Right kidney (tissue), 1 donor: Measurements from ENCODE around the gene PLCB1.
"Not testable (repeated sequence)": the region's sequence is repeated elsewhere in the genome, so short reads cannot be mapped to it uniquely, and the experiment has no call there.

Source experiments
- DNase-seq: peaks from one replicate; pipeline ENCODE4 v3.0.0-alpha.2; 2016

Gene PLCB1

DNA sequence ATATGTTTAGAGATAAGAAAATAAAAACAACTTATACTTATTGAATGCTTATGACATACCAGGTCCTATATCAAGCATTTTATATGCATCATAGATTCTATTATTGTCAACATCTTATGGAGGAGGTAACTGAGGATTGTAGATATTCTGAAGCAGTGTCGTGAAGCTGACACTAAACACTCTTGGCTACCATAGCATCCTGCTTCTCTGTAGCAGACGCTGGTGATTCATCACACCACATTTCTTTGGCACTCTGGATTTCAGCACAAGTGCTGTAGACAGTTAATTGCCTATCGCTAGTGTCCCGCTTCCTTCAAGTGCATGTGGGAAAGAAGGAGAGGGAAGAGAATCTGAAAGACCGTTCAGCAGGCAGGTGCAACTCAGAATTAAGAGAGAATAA is 317.1 kb downstream of the PLCB1 start:
- DNase-seq, result no peak

DNA sequence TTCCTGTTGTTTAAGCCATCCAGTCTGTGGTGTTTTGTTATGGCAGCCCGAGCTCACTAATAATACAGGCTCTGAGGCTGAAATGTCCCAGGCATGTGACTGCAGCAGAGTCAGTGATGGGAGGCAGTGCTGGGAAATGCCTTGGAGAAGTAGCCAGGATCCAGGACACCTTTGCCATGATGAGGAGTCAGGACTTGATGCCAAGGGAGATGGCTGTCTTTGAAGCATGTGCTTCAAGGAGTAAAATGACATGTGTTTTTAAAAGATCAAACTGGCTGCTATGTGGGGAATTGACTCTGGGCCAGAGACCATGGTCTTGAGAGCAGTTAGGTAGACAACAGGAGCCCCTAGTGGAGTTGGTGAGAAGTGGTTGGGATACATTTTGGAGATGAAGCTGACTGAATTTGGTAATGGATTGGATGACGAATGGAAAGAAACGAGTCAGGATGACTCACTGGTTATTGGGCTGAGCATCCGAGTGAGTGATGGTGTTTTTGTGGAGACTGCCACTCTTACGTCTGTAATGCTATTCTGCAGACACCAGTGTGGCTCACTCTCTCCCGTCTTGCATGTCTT is 322.2 kb downstream of the PLCB1 start:
- DNase-seq, result no peak

DNA sequence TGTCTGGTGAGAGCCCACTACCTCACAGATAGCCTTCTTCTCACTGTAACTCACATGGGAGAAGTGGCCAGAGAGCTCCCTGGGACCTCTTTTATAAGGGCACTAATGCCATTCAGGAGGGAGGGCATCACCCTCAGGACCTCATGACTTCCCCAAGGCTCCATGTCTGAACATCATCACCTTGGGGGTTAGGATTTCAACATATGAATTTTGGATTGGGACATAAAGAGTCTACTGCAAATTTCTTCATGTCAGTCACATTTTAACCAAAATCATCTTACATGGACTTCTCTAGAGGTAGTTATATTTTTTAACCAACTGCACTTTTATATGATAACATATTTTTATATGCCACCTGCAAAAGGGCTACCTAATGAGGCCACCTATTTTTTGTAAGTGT is 324.7 kb downstream of the PLCB1 start:
- no peak for DNase-seq

DNA sequence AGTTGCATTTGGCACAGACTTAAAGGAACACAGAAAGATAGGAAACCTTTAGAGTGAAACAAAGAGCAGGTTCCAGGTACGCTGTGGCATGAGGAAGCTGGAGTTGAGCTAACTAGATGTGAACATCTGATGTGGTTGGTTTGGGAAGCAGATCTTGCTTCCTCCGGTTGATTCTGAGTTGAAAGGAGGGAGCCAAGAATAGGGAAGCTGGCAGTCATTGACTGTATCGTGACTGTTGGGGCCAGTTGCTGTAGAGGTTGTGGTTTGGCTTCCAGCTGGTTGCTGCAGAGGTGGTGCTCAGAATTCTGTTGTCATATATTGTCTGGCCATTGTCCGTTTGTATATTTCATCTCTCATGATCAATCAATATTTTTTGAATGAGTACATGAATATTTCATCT is 325.9 kb downstream of the PLCB1 start:
- no peak for DNase-seq

DNA sequence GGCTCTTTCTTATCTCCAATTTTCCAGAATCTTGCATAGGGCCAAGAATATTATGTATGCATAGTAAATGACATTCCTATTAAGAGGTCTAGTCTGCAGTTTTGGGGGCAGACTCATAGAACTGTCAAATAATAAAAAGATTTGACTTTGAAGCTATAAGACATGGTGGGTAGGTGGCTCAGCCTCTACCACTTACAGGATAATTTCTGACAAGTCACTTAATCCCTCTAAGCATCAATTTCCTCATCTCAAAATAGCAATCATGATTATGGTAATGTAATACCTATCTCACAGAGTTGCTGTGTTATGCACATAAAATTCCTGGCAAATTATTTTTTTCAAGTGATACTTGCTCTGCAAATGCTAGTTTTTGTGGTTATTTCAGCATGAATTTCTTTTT is 329.1 kb downstream of the PLCB1 start:
- DNase-seq, result no peak

DNA sequence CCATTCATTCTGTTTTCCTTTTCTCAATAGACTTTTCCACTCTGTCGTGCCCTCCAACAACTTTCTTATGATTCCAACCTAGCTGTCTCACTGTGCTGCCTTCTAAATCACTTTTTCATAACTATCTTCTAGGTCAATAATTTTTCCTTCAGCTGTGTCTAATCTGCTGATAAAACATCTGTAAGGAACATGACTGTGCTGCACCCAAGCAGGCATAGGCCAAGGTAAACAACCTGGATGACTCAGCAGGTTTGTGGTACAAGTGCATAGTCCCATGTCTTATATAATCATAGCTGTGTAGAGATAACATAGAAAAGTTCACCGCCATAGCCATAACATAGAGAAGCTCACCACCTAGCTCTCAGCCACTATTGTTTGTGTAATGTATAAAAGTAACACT is 332.3 kb downstream of the PLCB1 start:
- DNase-seq, result no peak

DNA sequence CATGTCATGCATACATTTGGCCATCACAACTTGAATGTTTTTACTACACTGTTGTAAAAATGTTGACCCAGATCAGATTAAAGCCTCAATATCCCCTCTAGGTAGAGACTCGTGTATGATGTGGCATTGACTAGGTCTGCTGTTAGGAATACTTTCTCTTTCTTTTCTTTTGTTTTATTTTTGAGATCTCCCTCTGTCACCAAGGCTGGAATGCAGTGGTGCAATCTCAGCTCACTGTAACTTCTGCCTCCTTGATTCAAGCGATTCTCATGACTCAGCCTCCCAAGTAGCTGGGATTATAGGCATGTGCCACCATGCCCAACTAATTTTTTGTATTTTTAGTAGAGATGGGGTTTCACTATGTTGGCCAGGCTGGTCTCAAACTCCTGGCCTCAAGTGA is 334.7 kb downstream of the PLCB1 start:
- DNase-seq, result not testable (repeated sequence)

DNA sequence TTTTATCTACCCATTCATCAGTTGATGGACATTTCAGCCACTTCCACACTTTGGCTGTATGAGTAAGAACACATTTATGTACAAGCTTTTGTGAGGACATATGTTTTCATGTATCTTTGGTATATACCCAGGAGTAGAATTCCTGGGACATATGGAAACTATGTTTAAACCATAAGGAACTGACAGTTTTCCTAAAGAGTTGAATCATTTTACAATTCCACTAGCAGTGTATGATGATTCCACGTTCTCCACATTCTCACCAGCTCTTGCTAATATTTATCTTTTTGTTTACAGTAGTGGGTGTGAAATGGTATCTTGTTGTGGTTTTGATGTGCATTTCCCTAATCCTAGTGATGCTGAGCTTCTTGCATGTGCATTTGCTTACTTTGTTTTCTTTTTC is 338.1 kb downstream of the PLCB1 start:
- no peak for DNase-seq

DNA sequence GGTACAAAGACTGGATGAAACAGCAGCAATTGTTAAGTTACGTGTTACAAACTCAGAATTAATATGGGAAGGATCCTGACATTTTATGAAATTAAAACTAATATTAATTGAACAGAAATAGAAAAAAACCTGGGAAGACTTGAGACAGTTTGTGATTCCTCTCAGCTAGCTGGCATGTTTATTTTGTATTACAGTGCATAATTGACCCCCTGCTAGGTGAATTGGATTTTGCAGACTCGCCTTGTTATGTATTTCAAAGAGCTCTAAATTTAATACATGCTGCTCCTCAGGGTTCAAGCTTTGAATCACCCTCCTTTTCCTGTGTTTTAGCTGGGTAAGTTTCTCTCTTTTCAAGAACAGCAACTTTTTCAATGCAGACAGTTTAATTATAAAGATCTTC is 339.4 kb downstream of the PLCB1 start:
- DNase-seq, result no peak

DNA sequence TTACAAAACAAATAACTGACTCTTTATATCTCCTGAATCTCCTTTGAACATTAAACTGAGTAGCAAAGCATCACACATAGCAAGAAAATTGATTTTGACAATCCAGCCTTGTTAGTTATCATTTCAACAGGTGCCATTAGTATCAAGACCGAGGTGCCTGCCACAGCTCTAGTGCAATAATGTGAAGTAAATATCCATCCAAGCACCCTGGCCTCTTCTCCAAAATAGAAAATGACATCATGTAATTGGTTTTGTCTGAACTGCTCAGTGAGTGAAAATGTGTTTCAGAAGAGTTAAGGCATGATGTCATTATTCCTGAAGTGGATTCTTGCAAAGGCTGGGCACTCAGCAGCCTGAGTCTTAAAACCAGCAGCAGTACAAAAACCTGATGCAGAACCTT is 341.4 kb downstream of the PLCB1 start:
- no peak for DNase-seq

DNA sequence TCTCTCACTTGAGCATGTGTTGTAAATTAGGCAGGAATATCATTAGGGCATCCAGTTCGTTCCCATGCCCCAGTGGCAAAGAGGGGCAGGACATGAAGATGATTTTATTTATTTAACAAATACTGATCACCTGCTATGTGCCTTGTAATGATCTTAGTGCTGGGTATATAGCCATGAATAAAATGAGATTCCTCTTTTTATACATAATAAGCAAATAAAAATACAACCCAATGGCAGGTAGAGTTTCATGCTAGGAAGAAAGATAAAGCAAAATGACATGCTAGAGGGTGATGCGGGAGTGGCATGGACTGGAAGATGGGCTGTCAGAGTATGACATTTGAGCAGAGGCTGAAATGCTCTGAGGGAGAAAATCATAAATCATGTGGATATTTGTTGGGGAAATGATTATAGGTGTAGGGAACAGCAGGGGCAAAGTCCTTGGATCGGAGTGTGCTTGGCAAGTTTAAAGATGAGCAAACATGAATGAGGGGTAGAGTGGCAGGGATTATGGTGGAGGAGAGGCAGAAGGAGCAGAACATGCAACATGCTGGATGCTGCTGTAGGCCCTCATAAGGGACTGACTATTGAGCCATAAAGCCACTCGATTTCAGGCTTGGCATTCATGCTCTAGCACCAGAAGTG is 342.1 kb downstream of the PLCB1 start:
- no peak for DNase-seq

DNA sequence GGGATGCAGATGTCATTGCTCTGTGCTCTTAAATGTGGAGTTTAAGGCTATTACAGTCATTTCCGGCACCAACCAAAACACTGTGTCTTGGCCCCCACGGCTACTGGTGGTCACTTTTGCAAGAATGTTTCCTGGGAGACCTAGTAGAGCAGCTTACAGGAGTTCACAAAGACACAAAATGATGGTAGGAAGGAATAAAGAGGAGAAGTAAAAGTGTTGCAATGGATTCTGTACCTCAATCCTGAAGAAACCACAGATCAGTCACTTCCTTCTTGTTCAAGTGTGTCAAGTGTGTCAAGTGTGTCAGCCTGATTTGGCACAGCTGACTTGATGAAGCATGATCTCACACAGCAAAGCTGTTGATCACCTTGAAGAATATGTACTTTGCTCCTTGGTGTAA is 344.0 kb downstream of the PLCB1 start:
- no peak for DNase-seq

DNA sequence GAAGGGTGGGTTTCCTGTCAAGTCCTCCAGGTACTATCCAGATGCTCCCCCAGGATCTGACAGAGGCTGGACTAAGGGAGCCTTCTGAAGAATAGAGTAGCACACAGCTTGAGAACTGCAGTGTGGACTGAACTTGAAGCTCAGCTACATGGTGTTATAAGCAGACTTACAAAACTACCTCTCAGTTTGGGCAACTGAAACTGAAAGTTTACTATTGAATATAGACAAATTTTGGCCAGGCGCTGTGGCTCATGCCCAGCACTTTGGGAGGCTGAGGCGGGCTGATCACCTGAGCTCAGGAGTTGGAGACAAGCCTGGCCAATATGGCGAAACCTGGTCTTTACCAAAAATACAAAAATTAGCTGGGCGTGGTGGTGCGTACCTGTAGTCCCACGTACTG is 348.5 kb downstream of the PLCB1 start:
- no peak for DNase-seq

DNA sequence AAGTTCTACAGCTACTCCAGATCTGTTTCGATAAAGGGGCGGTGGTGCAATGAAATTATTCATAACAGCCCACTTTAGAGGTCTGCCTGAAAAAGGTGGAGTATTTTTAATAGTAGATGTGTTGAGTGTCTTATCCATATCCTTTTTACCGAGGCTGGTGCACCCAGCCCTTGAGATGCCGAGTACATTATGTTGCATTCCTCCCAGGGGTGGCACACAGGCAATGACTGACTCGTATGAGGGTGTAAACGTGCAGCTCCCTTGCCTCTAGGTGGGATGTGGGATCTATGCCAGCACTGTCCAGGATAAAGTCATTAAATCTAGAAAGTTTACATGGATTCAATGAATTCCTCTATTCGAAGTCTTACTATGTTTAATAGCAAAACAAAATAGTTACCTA is 355.6 kb downstream of the PLCB1 start:
- DNase-seq, result no peak

DNA sequence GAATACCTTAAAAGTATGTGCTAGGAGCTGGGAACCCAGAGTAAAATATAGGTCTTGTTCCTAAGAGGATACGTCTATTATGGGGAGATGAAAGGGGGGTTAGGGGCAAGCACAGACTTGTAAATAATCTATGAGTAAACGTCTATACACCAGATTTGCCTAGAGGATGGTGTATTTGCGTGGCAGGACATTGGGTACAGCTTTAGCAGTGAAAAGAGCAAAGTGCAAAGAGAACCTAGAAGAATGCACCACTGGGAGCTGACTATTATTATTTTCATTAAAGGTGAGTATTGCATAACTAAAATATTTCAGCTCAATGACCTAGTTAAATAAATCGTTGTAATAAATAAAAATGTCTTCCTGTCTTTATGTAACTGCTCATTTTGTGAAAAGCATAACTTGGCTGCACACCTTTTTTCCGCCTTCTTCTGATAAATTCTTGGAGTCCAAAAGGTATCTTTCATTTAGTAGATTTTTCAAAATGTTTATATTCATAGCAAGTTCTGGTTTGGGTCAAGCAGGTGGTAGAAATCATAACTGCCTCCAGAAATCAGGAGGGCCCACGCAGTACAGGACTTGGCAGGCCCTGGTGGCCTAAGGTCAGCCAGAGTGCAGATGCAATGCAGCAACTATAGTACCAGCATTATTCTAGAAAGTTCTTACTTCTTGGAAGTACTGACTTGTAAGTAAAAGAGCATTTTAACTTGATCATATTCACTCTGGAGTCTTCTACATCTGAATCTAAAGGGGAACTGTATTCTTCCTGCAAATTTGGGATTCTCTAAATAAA is 357.2 kb downstream of the PLCB1 start:
- no peak for DNase-seq

DNA sequence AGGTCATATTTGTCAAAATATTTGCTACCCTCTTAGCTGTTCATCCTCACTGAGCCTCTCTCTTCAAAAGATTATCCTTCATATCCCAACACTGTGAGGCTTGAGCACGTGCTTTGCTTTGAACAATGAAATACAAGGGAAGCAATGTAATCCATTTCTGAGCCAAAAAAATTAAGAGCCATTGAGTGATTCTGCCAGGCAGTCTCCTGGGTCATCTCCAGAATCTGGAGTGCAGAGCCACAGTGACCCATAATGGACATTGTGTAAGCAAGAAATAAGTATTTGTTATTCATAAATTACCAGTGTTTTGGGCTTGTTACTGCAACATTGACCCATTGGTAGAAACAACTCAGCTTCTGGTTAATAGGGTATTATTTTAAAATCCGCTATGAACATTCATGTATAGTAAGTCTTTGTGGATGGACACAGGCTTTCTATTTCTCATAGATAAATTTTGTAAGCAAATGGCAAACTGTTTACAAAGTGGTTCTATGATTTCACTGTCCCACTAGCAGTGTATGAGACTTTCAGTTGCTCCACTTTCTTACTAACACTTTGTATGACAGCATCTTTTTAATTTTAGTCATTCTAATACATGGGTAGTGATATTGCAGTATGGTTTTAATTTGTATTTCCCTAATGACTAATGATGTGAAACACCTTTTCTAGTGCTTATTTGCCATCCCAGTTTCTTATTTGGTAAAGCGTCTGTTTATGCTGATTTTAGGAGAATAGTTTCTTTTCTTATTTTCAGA is 358.2 kb downstream of the PLCB1 start:
- no peak for DNase-seq

DNA sequence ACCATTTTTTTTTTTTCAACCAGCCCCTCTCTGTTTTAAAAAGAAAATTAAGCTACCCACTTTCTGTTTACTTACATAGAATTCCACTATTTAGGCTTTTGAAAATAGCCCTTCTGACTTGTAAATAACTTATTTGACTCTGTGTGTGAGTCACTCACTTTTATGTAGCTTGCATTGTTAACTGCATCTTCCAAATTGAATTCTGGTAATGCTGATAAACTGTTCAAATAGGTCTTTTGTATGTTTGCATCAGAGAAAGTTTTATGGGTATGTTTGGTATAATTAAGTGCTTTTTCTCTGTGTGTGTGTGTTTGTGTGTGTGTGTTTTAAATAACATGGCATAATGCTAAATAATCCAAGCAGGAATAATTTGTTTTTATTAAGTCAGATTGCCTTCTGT is 360.1 kb downstream of the PLCB1 start:
- no peak for DNase-seq

DNA sequence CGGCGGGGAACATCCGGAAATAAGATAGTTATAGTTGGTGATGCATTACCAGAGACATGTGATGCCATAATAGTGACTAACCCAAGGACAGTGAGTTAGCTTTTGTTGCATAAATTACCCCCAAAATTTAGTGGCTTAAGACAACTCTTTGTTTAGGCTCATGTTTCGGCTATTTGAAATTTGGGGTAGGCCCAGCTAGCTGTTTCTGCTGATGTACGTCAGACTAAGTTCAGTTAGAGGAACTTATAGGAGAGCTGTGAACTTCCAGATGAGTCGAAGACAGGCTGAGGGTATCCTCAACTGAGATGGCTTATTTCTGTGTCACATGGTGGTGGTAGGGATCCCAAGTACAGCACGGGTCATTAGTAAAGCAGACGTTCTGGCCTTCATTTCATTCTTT is 366.5 kb downstream of the PLCB1 start:
- no peak for DNase-seq

DNA sequence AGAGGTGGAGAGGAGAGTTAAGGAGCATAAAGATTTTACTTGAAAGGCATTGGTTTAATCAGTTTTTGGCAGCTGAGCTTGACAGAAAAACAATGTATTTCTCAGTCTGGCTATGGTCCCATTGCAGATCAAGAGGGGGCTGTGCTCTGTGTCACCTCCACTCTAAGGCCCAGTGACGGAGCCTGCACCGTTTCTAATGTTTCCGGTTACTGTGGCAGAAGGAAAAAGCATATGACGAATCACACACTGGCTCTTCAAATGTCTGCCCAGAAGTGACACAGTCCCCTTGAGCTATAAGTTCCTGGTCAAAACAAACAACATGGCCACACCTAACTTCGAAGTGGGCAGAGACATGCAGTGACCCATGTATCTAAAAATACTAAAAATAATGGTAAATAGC is 372.0 kb downstream of the PLCB1 start:
- no peak for DNase-seq

DNA sequence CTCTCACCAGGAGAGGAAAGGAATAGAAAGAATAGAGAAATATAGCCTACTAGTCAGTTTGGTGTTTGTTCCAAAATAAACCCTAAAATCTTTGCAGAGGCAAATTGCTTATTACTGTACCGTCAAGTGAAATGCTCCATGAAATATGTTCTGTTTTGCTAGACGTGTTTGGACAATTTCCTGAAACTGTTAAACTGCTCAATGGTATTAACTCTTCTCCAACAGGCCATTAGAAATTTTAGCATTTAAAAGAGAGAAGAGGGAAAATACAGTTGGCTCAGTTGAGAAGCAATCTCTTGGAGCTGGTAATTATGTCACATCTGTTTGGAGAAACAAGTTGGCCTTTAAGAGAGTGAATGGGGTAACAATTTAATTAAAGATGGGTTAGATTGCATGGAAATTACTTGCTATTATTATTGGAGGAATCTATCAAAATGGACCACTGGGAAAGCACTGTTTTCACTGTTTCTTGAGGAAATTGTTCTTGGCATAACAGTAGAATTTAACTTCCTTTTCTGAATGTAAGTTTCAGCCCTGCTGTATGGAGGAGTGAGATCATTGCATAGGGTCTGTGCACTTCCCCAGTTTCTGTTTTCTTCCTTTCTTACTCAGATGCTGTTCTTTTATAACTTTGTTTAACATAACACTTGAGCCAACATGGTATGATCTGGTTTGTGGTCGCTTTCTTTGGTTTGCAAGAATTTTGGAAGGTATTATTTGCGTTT is 373.6 kb downstream of the PLCB1 start:
- no peak for DNase-seq

DNA sequence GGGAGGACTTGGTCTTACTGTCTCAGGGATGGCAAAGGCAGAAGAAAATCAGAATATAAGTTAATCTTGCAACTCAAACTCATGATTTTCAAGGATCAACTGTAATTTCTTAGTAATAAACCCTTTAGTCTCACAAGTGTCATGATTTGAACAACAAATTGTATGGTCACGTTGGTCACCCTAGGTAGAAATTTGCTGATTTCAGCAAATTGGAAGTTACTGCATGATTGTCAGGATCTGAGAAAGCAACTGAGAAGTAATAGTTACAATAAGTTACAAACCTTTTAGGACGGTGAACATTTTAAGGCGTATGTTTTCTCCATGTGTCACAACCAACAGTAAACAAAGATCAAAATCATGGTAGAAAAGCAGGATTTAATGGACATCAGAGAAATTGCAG is 375.2 kb downstream of the PLCB1 start:
- no peak for DNase-seq

DNA sequence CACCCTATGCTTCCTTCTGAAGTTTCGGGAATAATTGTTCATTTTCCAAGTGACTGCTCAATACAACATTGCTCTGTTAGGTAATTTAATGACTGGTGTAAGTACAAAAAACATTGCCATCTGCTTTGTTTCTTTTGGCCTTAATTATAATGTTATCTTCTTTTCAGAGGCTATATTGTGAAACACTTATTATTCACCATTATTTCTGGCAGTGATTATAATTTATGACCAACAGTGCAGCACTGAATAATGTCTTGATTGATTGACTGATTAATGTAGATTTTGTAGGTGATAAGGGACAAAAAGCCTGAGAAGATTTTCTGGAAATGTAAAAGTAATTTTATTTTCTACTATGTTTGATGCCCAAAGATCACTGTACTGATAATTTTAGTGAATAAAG is 377.7 kb downstream of the PLCB1 start:
- no peak for DNase-seq

DNA sequence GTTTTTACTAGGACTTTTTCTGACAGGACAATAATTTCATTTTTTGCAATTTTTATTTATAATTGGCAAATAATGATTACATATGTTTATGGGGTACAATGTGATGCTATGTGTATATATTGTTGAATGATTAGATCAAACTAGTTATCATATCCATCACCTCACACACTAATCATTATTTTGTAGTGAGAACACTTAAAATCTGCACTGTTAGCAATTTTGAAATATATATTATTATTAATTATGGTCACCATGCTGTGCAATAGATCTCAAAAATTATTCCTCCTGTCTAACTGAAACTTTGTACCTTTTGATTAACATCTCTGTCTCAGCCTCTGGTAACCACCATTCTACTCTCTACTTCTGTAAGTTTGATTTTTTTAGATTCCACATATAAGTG is 378.7 kb downstream of the PLCB1 start:
- DNase-seq, result no peak
